Type B pancreatic cell (in vitro differentiated cells): ENCODE results near the gene PACSIN2. TPM values are rescaled to one million over a fixed set of nuclear protein-coding genes. Genes with fewer than 3 reads are reported as not detected.
"Not testable (repeated sequence)": the region's sequence is repeated elsewhere in the genome, so short reads cannot be mapped to it uniquely, and the experiment has no call there.

ENCODE experiments used
- DNase-seq: peaks from one replicate; pipeline ENCODE4 v3.0.0; 2021; ENCODE audit warnings: mixed read lengths; ENCODE audit not compliant: unreplicated experiment; ENCODE audit errors: extremely low spot score
- H3K27ac Mint-ChIP-seq: 2 replicates; pipeline ENCODE4 v1.8.0; 2021; ENCODE audit warnings: mild to moderate bottlenecking, mixed read lengths
- H3K27me3 Mint-ChIP-seq: 2 replicates; pipeline ENCODE4 v1.8.0; 2021; ENCODE audit warnings: mixed read lengths
- H3K36me3 Mint-ChIP-seq: 2 replicates; pipeline ENCODE4 v1.8.0; 2021; ENCODE audit warnings: mixed read lengths
- H3K4me1 Mint-ChIP-seq: one replicate; pipeline ENCODE4 v1.8.0; 2021; ENCODE audit warnings: mixed read lengths; ENCODE audit not compliant: unreplicated experiment
- H3K4me3 Mint-ChIP-seq: 2 replicates; pipeline ENCODE4 v1.8.0; 2021; ENCODE audit warnings: mild to moderate bottlenecking, mixed read lengths
- H3K9me3 Mint-ChIP-seq: 2 replicates; pipeline ENCODE4 v1.8.0; 2021; ENCODE audit warnings: mixed read lengths
- CTCF ChIP-seq: fragments of 200-600 bp; sonication (generic); conservative IDR thresholded peaks from 2 replicates; pipeline ENCODE4 v1.5.0; 2021; ENCODE audit warnings: antibody characterized with exemption, mild to moderate bottlenecking
- total RNA-seq: library from RNA; stranded (reverse); gene quantifications from 2 replicates; pipeline ENCODE4 v1.2.1, GENCODE V29; 2021; ENCODE audit warnings: low replicate concordance

The PACSIN2 gene
- total RNA-seq, 1 donor from 2014 or later: 53.4 TPM

GRCh38 chr22:42974223-42974622, 40.7 kb downstream of the PACSIN2 start:
- Mint-ChIP-seq H3K9me3 (no peaks in the 10 kb centered on the region), H3K27me3 (no peaks in the 10 kb centered on the region), H3K36me3 (peaks cover 10% of the 10 kb centered on the region), H3K27ac (peak overlapping the region; percentile 81), H3K4me3 (no peak overlapping the region), H3K4me1 (peaks cover 49% of the 10 kb centered on the region)
- TF ChIP-seq CTCF: no peak
- no peak for DNase-seq

GRCh38 chr22:42973536-42973881, 41.4 kb downstream of the PACSIN2 start:
- H3K36me3 Mint-ChIP-seq: peaks cover 16% of the 10 kb centered on the region
- H3K27ac Mint-ChIP-seq: peak overlapping the region; percentile 81
- TF ChIP-seq CTCF: no peak
- no peaks in the 10 kb centered on the region for H3K9me3 Mint-ChIP-seq
- no peak for DNase-seq
- H3K27me3 Mint-ChIP-seq: no peaks in the 10 kb centered on the region
- peaks cover 52% of the 10 kb centered on the region for H3K4me1 Mint-ChIP-seq
- H3K4me3 Mint-ChIP-seq: peak overlapping the region; percentile 41

GRCh38 chr22:42972649-42973535, 42.1 kb downstream of the PACSIN2 start:
- no peaks in the 10 kb centered on the region for H3K9me3 Mint-ChIP-seq
- no peak for TF ChIP-seq CTCF
- H3K27me3 Mint-ChIP-seq: no peaks in the 10 kb centered on the region
- DNase-seq: no peak
- peaks cover 50% of the 10 kb centered on the region for H3K4me1 Mint-ChIP-seq
- no peak overlapping the region for H3K4me3 Mint-ChIP-seq
- peak overlapping the region; percentile 81 for H3K27ac Mint-ChIP-seq
- peaks cover 22% of the 10 kb centered on the region for H3K36me3 Mint-ChIP-seq

- H3K9me3 Mint-ChIP-seq, H3K27me3 Mint-ChIP-seq, DNase-seq, H3K27ac Mint-ChIP-seq, H3K4me3 Mint-ChIP-seq: not testable (repeated sequence)
- Mint-ChIP-seq H3K36me3 (peaks cover 24% of the 10 kb centered on the region), H3K4me1 (peaks cover 50% of the 10 kb centered on the region)
Observed at GRCh38 chr22:42971473-42971860, 43.5 kb downstream of the PACSIN2 start.

DNA sequence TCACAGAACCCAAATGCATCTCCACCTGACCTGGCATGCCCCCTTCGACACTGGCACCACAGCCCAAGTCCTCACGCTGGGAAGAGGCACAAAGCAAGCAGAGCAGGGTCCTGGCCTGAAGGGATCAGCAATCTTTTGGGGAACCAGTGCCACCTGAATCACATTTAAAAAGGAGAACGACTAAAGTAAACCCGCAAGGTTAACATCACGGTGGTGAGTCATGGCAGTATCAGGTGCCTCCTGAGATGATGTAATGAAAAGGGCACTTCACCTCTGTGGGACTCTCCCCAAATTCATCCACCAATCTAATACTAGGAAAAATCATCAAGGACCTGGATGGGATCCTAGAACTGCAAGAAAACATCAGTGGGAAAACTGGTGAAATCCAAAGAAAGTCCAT, 44.9 kb downstream of the PACSIN2 start:
- peaks cover 51% of the 10 kb centered on the region for H3K4me1 Mint-ChIP-seq
- H3K36me3 Mint-ChIP-seq: peaks cover 31% of the 10 kb centered on the region
- H3K9me3 Mint-ChIP-seq: no peaks in the 10 kb centered on the region
- no peak for DNase-seq
- no peak for TF ChIP-seq CTCF
- H3K4me3 Mint-ChIP-seq: no peak overlapping the region
- H3K27ac Mint-ChIP-seq: peak overlapping the region; percentile 44
- H3K27me3 Mint-ChIP-seq: no peaks in the 10 kb centered on the region

GRCh38 chr22:42969348-42969975, 45.5 kb downstream of the PACSIN2 start:
- H3K27ac Mint-ChIP-seq: peak overlapping the region; percentile 44
- peaks cover 55% of the 10 kb centered on the region for H3K4me1 Mint-ChIP-seq
- no peak for DNase-seq

More at GRCh38 chr22:42969348-42969975, 45.5 kb downstream of the PACSIN2 start:
- H3K27me3 Mint-ChIP-seq: no peaks in the 10 kb centered on the region
- no peak for TF ChIP-seq CTCF
- no peaks in the 10 kb centered on the region for H3K9me3 Mint-ChIP-seq
- no peak overlapping the region for H3K4me3 Mint-ChIP-seq
- peaks cover 31% of the 10 kb centered on the region for H3K36me3 Mint-ChIP-seq
